Erythroblast (primary cell): Measurements from ENCODE around the gene VASN.

Source experiments
- GATA1 ChIP-seq: IDR thresholded peaks from 2 replicates; pipeline ENCODE4 v1.6.1; 2011; ENCODE audit warnings: low read depth, mild to moderate bottlenecking, control low read depth, low read length, moderate library complexity
- POLR2A ChIP-seq: IDR thresholded peaks from 2 replicates; pipeline ENCODE4 v1.6.1; 2011; ENCODE audit warnings: mild to moderate bottlenecking, low read length

DNA sequence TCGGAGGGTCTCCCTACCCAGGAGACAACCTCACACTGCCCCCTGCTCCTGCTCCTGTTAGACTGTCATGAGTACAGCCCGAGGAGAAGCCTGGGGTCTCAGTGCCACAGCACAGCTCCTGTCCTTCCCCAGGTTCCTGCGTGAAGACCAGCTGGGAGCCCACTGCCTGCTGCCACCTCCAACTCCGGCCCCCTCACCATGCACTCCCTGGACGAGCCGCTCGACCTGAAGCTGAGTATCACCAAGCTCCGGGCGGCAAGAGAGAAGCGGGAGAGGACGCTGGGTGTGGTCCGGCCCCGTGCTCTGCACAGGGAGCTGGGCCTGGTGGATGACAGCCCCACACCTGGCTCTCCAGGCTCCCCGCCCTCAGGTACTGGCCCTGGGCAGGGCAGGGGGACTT lies 39.6 kb upstream of the VASN start:
- TF ChIP-seq POLR2A (no peak), GATA1 (no peak)
